ENCODE data around the gene YWHAQ.

YWHAQ gene

GRCh38 chr2:9630736-9631552 lies at the start of gene YWHAQ:
Gene YWHAQ (minus strand): TSS chr2:9630997. CDS start chr2:9630452, 545 bp downstream.
- DNase-seq: peak; percentile 99

- DNase-seq: no peak
Observed at GRCh38 chr2:9680082-9680481, 49.3 kb upstream of the YWHAQ start.

- no peak for DNase-seq
Observed at GRCh38 chr2:9679218-9679617, 48.4 kb upstream of the YWHAQ start.

GRCh38 chr2:9678544-9678943 lies 47.7 kb upstream of the YWHAQ start:
- DNase-seq: no peak

- no peak for DNase-seq
Observed at GRCh38 chr2:9675415-9676351, 44.9 kb upstream of the YWHAQ start.

- DNase-seq: no peak
Observed at GRCh38 chr2:9674891-9675414, 44.2 kb upstream of the YWHAQ start.

GRCh38 chr2:9673914-9674481 lies 43.2 kb upstream of the YWHAQ start:
- no peak for DNase-seq

- DNase-seq: peak in 1 of 2 donors; percentile 10
Observed at GRCh38 chr2:9668687-9669345, 38.0 kb upstream of the YWHAQ start.

GRCh38 chr2:9667826-9668225 lies 37.0 kb upstream of the YWHAQ start:
- no peak for DNase-seq

GRCh38 chr2:9666306-9666705 lies 35.5 kb upstream of the YWHAQ start:
- DNase-seq: no peak

- no peak for DNase-seq
Observed at GRCh38 chr2:9665898-9666297, 35.1 kb upstream of the YWHAQ start.

GRCh38 chr2:9664365-9664764 lies 33.6 kb upstream of the YWHAQ start:
- no peak for DNase-seq

GRCh38 chr2:9663008-9663879 lies 32.4 kb upstream of the YWHAQ start:
- no peak for DNase-seq

GRCh38 chr2:9661261-9661660 lies 30.5 kb upstream of the YWHAQ start:
- DNase-seq: no peak

GRCh38 chr2:9660781-9661180 lies 30.0 kb upstream of the YWHAQ start:
- no peak for DNase-seq

GRCh38 chr2:9660154-9660553 lies 29.4 kb upstream of the YWHAQ start:
- DNase-seq: no peak

- no peak for DNase-seq
Observed at GRCh38 chr2:9658972-9659371, 28.2 kb upstream of the YWHAQ start.

- no peak for DNase-seq
Observed at GRCh38 chr2:9657731-9658130, 26.9 kb upstream of the YWHAQ start.

GRCh38 chr2:9657083-9657482 lies 26.3 kb upstream of the YWHAQ start:
- no peak for DNase-seq

GRCh38 chr2:9656270-9656766 lies 25.5 kb upstream of the YWHAQ start:
- DNase-seq: no peak
